Measurements from ENCODE around the gene MAGEA9B. TPM values are rescaled to one million over a fixed set of nuclear protein-coding genes. Genes with fewer than 3 reads are reported as not detected.
"Not testable (repeated sequence)": the region's sequence is repeated elsewhere in the genome, so short reads cannot be mapped to it uniquely, and the experiment has no call there.

The MAGEA9B gene
- total RNA-seq, 2 experiments from 2014 or later, result not detected

- peaks cover 16% of the 10 kb centered on the region for H3K4me1 Mint-ChIP-seq
- not testable (repeated sequence) for DNase-seq, H3K36me3 Mint-ChIP-seq, H3K4me3 Mint-ChIP-seq, H3K9me3 Mint-ChIP-seq, H3K27me3 Mint-ChIP-seq, H3K27ac Mint-ChIP-seq
Measured at GRCh38 chrX:149532868-149533267, 54.4 kb downstream of the MAGEA9B start.

Other genes starting within 250 kb of the MAGEA9B start
- gene IDS, start 82.2 kb downstream of the MAGEA9B start, total RNA-seq, result 10 to 100 TPM; 38.5 to 38.8 TPM
- gene EOLA1, start 46.4 kb downstream of the MAGEA9B start, total RNA-seq, result 10 to 100 TPM; 26.8 to 30.5 TPM
- not detected for gene HSFX3, start 37.5 kb downstream of the MAGEA9B start, total RNA-seq
- not detected for gene HSFX2, start 7.9 kb upstream of the MAGEA9B start, total RNA-seq
- 10 to 100 TPM; 13.0 to 15.2 TPM for gene TMEM185A, start 44.3 kb upstream of the MAGEA9B start, total RNA-seq
- not detected for gene MAGEA11, start 124.6 kb upstream of the MAGEA9B start, total RNA-seq
- gene HSFX1, start 186.6 kb upstream of the MAGEA9B start, total RNA-seq, result under 1 TPM; 0.24 to 0.25 TPM
- not detected for gene MAGEA9, start 194.5 kb upstream of the MAGEA9B start, total RNA-seq